Glutamatergic neuron (in vitro differentiated cells): Measurements from ENCODE around the gene NMT2. TPM values are rescaled to one million over a fixed set of nuclear protein-coding genes. Genes with fewer than 3 reads are reported as not detected.

ENCODE experiments used
- DNase-seq: peaks from one replicate; pipeline ENCODE4 v3.0.0; 2022
- H3K27ac Mint-ChIP-seq: one replicate; pipeline ENCODE4 v1.8.0; 2020; ENCODE audit warnings: mild to moderate bottlenecking, mixed read lengths, inconsistent platforms; ENCODE audit not compliant: unreplicated experiment
- H3K27me3 Mint-ChIP-seq: one replicate; pipeline ENCODE4 v1.8.0; 2020; ENCODE audit warnings: mild to moderate bottlenecking, moderate library complexity, mixed read lengths, inconsistent platforms; ENCODE audit not compliant: unreplicated experiment
- H3K36me3 Mint-ChIP-seq: one replicate; pipeline ENCODE4 v1.8.0; 2020; ENCODE audit warnings: mild to moderate bottlenecking, mixed read lengths, inconsistent platforms; ENCODE audit not compliant: unreplicated experiment
- H3K4me1 Mint-ChIP-seq: one replicate; pipeline ENCODE4 v1.8.0; 2020; ENCODE audit warnings: mild to moderate bottlenecking, low read depth, mixed read lengths, inconsistent platforms; ENCODE audit not compliant: unreplicated experiment
- H3K4me3 Mint-ChIP-seq: one replicate; pipeline ENCODE4 v1.8.0; 2020; ENCODE audit warnings: mild to moderate bottlenecking, mixed read lengths, inconsistent platforms; ENCODE audit not compliant: unreplicated experiment
- H3K9me3 Mint-ChIP-seq: one replicate; pipeline ENCODE4 v1.8.0; 2020; ENCODE audit warnings: mild to moderate bottlenecking, moderate library complexity, mixed read lengths, inconsistent platforms; ENCODE audit not compliant: unreplicated experiment
- total RNA-seq: library from RNA; stranded (reverse); fragmentation: NEBNext Ultra II Directional; extraction: Animal tissue kit (Norgen Biotek cat#: 25700); gene quantifications from one replicate; pipeline ENCODE4 v1.2.1, GENCODE V29; 2021; ENCODE audit not compliant: unreplicated experiment
- TF ChIP-seq, protein P1 (sequence below): fragments of 200-600 bp; sonication (generic); IDR thresholded peaks from one replicate; pipeline ENCODE4 v1.5.0; 2021; ENCODE audit not compliant: partially characterized antibody, unreplicated experiment

The NMT2 gene
- total RNA-seq, 1 donor from 2014 or later = 33.4 TPM

DNA sequence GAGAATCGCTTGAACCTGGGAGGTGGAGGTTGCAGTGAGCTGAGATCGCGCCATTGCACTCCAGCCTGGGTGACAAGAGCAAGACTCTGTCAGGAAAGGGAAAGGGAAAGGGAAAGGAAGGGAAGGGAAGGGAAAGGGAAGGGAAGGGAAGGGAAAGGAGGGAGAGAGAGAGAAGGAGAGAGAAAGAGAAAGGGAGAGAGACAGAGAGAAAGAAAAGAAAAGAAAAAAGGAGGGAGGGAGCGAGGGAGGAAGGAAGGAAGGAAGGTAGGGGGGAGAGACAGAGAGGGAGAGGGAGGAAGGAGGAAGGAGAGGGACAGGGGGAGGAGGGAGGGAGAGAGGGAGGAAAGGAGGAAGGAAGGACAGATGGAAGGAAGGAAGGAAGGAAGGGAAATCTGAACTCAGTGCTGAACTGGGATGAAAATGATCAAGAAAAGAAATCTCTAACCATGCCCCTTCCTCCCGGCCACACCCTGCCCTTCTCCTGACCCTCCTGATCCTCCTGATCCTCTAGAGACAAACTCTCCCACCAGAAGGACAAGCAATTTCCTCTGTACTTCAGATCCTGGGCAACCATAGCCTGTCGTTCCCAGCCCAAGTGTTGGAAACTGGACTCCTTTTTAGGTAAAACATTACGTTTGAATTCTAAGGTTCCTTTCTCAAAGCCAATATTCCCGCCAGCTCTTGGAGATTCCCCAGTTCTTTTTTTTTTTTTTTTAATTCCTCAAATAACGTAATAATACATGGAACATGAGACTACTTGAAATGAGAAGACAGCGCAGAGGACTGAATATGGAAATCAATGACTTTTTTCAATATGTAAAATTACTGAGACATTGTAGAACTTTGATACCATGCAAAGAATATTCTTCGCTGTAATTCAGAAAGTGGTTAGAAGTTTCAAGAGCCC lies 32.1 kb downstream of the NMT2 start:
- TF ChIP-seq, protein P1, sequence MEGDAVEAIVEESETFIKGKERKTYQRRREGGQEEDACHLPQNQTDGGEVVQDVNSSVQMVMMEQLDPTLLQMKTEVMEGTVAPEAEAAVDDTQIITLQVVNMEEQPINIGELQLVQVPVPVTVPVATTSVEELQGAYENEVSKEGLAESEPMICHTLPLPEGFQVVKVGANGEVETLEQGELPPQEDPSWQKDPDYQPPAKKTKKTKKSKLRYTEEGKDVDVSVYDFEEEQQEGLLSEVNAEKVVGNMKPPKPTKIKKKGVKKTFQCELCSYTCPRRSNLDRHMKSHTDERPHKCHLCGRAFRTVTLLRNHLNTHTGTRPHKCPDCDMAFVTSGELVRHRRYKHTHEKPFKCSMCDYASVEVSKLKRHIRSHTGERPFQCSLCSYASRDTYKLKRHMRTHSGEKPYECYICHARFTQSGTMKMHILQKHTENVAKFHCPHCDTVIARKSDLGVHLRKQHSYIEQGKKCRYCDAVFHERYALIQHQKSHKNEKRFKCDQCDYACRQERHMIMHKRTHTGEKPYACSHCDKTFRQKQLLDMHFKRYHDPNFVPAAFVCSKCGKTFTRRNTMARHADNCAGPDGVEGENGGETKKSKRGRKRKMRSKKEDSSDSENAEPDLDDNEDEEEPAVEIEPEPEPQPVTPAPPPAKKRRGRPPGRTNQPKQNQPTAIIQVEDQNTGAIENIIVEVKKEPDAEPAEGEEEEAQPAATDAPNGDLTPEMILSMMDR = no peak
- no peak overlapping the region for H3K27ac Mint-ChIP-seq
- peaks cover 16% of the 10 kb centered on the region for H3K4me1 Mint-ChIP-seq
- DNase-seq = no peak
- peaks cover 4% of the 10 kb centered on the region for H3K9me3 Mint-ChIP-seq
- no peak overlapping the region for H3K4me3 Mint-ChIP-seq
- no peaks in the 10 kb centered on the region for H3K27me3 Mint-ChIP-seq
- peaks cover 4% of the 10 kb centered on the region for H3K36me3 Mint-ChIP-seq

DNA sequence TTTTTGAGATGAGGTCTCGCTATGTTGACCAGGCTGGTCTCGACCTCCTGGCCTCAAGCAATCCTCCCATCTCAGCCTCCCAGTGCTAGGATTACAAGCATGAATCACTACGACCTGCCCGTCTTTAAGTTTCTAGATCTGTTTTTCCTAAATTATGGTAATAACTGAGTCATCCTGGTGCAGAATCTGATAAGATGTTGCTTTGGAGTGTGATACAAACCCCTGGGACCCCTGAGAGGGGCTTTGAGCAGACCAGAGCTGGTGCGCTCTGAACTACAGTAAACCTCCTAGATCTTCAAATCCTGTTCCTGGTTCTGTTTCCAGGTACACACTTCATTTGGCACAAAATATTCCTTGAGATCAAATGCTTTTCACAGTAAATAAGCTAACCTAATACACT lies 37.2 kb downstream of the NMT2 start:
- peaks cover 2% of the 10 kb centered on the region for H3K4me1 Mint-ChIP-seq
- no peak for DNase-seq
- H3K36me3 Mint-ChIP-seq = peaks cover 5% of the 10 kb centered on the region
- H3K27ac Mint-ChIP-seq = no peak overlapping the region
- TF ChIP-seq, protein P1 = no peak
- H3K4me3 Mint-ChIP-seq = no peak overlapping the region
- H3K27me3 Mint-ChIP-seq = no peaks in the 10 kb centered on the region
- no peaks in the 10 kb centered on the region for H3K9me3 Mint-ChIP-seq

DNA sequence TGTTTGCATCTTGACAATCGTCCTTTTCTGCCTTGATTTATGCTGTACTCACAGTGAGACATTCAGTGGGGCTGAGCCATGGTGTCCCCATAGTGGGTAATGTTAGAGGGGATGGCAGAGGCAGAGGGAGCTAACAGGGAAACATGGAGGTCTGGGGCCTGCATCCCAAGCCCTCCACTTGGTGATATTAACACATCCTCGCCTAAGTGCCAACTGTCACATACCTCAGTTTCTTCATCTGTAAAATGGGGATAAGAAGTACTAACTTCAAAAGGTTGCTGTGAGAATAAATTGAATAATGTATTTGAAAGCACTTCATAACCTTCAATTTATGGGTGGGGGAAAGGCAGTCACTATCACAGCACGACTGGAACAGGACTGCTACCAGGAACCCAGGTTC lies 43.6 kb downstream of the NMT2 start:
- peaks cover 7% of the 10 kb centered on the region for H3K4me1 Mint-ChIP-seq
- H3K27me3 Mint-ChIP-seq = peaks cover 2% of the 10 kb centered on the region
- TF ChIP-seq, protein P1 = no peak
- no peak for DNase-seq
- peaks cover 5% of the 10 kb centered on the region for H3K36me3 Mint-ChIP-seq
- no peaks in the 10 kb centered on the region for H3K9me3 Mint-ChIP-seq
- no peak overlapping the region for H3K27ac Mint-ChIP-seq
- no peak overlapping the region for H3K4me3 Mint-ChIP-seq

DNA sequence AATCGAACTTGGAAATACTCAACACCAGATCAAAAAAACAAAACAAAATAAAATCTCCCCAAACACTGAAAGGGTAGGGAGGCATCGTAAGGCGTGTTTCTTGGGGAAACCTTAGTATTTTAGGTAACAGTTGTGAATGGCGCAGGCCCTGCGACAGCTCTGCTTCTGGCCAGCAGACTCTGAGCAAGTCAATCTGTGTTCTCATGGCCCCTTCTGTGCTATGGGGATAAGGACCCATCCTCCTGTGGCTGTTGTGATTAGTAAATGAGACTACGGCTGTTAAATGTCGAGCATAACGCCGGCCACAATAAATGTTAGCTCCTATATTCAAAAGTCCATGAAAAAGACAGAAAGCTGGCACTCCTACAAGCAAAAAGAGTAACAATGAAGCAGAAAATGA lies 44.3 kb downstream of the NMT2 start:
- H3K9me3 Mint-ChIP-seq = no peaks in the 10 kb centered on the region
- peaks cover 2% of the 10 kb centered on the region for H3K27me3 Mint-ChIP-seq
- H3K4me3 Mint-ChIP-seq = no peak overlapping the region
- peaks cover 5% of the 10 kb centered on the region for H3K36me3 Mint-ChIP-seq
- H3K4me1 Mint-ChIP-seq = peaks cover 7% of the 10 kb centered on the region
- no peak for DNase-seq
- peak overlapping the region; percentile 75 for H3K27ac Mint-ChIP-seq
- TF ChIP-seq, protein P1 = no peak

DNA sequence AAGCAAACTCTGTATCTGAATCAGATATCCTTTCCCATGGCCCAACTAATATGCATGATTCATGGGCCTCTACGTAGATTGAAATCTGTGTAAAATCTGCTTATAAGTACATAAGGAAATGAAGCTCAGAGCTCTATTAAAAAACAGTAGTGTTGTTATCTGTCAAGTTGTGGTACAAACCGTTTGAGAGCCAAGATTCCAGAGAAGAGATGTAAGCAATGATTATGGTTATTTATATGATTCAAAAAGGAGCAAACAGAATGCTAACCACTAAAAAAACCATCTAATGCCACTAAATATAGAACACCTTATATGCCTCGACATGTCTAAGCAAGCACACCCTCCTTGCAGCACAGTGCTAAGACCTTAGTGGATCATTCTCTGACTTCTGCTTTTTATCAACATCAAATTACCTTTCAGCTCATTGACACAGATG lies 44.7 kb downstream of the NMT2 start:
- H3K27me3 Mint-ChIP-seq = peaks cover 2% of the 10 kb centered on the region
- H3K27ac Mint-ChIP-seq = peak overlapping the region; percentile 75
- H3K4me1 Mint-ChIP-seq = peaks cover 7% of the 10 kb centered on the region
- TF ChIP-seq, protein P1 = no peak
- H3K9me3 Mint-ChIP-seq = no peaks in the 10 kb centered on the region
- no peak overlapping the region for H3K4me3 Mint-ChIP-seq
- H3K36me3 Mint-ChIP-seq = peaks cover 5% of the 10 kb centered on the region
- no peak for DNase-seq
